Dedifferentiated amniotic fluid mesenchymal stem cell (primary cell): ENCODE measurements around the gene CENPK.
"Not testable (repeated sequence)": the region's sequence is repeated elsewhere in the genome, so short reads cannot be mapped to it uniquely, and the experiment has no call there.

Experiments used
- DNase-seq: peaks from one replicate; pipeline ENCODE4 v3.0.0-alpha.2; 2016; ENCODE audit errors: extremely low spot score

The CENPK gene, protein sequence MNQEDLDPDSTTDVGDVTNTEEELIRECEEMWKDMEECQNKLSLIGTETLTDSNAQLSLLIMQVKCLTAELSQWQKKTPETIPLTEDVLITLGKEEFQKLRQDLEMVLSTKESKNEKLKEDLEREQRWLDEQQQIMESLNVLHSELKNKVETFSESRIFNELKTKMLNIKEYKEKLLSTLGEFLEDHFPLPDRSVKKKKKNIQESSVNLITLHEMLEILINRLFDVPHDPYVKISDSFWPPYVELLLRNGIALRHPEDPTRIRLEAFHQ

DNA sequence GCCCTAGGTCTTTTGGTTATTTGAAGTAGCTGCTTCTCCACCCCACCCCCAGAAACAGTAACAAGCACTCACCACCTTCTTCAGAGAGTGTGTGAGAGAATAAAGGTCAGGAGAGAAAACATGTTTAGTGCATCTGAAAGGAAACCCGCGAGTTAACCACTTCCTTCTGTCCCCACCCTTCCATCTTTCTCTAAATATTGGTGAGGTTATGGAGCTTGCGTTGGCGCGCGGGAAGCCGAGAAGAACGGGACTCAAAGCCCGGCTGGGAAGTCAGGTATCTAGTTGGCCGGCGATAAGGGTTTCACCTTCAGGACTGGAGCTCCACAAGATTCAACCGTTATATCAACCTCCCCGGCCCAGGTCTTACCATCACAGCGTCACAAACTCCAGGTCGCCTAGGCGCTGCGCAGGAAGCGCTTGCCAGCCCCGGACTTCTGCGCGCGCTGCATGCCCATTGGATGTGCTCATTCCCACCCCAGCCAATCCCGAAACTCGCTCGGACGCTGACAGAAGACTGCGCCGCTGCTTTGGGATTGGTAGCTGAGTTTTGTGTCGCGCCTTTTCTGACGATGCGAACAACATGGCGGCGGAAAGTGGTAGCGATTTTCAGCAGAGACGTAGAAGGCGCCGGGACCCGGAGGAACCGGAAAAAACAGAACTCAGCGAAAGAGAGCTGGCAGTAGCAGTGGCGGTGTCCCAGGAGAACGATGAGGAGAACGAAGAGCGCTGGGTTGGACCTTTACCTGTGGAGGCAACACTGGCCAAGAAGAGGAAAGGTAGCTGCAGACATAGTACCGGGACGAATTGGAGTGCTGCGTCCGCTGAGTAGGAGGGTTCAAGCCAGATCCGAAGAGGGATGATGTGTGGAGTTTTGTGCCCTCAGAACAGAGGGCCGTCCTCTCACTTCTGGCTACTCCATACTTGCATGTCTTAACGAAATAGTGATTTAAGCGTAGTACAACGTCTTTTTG is at the start of gene CENPK, which contains the start of gene PPWD1:
Gene CENPK, minus strand, starts transcription at position 438 of the 971 bp plus-strand sequence. CDS start 8,261 bp downstream, outside the sequence.
Gene PPWD1, plus strand, starts transcription at position 566 of the 971 bp plus-strand sequence. Its CDS starts 15 bp downstream, at position 581.
- peak; percentile 97 for DNase-seq

GRCh38 chr5:65612298-65612907 is 49.4 kb upstream of the CENPK start:
- no peak for DNase-seq

- no peak for DNase-seq
These were observed 48.6 kb upstream of the CENPK start for GRCh38 chr5:65611524-65611923.

- DNase-seq: not testable (repeated sequence)
These were observed 38.8 kb upstream of the CENPK start for GRCh38 chr5:65601761-65602160.

- no peak for DNase-seq
These were observed 25.7 kb upstream of the CENPK start for GRCh38 chr5:65588694-65589093.

- peak; percentile 54 for DNase-seq
These were observed 14.2 kb upstream of the CENPK start for GRCh38 chr5:65577141-65577540.

DNA sequence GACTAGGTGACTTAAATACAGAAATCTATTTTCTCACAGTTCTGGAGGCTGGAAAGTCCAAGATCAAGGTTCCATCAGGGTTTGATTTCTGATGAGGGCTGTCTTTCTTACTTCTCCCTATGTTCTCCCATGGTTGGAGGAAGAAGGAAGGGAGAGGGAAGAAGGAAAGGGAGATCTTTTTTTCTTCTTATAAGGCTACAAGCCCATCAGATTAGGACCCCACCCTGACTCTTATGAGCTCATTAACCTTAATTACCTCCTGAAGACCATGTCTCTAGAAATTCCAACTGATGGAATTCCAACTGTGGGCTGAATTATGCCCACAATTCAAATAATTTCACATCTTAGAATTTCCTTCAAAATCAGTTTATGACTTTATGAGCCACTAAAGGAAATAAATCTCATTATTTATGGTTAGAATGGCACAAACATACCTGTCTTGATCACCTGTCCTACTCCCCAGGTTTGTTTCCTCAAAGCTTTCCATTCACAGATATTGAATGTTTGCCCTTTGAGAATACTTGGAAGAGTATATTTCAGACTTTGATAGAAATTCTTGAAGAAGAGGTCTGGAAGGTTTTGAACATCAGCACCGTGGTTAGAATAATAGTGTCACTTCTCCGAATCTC is 7.7 kb upstream of the CENPK start:
- DNase-seq: no peak

- no peak for DNase-seq
These were observed 3.5 kb upstream of the CENPK start for GRCh38 chr5:65566505-65566904.

DNA sequence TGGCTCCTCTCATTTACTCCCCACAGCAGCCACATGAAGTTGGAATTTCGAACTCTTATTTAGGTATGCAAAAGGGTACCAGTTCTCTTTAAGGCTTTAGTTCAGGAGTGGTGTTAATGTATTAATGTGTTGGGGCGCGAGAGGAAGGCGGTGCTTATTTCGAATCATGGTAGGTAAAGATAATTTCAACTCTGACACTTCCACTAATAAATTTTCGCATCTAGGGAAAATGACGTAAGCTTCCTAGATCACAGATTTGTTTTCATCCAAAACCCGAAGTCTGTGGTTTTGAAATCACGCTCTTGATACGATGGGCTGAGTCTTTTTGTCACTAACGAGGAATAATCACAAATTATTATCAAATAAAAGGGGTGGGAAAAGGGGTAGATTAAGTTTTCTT is 809 bp upstream of the CENPK start:
- DNase-seq: no peak

DNA sequence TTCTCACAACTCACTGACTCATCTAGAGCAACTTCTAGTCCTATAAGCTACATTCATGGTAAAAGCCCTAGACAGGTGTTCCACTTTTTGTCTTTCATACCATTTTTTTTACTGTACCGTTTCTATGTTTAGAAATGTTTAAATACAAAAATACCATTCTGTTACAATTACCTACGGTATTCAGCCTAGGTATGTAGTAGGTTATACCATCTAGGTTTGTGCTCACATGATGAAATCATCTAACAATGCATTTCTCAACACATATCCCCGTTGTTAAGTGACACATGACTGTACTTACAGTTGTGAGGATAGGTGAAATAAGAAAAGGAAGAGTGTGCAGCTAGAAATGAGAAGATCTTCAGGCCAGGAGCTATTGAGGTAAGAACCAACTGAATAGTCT is 6.2 kb downstream of the CENPK start:
- no peak for DNase-seq

GRCh38 chr5:65556181-65556580 is 6.8 kb downstream of the CENPK start:
- no peak for DNase-seq

DNA sequence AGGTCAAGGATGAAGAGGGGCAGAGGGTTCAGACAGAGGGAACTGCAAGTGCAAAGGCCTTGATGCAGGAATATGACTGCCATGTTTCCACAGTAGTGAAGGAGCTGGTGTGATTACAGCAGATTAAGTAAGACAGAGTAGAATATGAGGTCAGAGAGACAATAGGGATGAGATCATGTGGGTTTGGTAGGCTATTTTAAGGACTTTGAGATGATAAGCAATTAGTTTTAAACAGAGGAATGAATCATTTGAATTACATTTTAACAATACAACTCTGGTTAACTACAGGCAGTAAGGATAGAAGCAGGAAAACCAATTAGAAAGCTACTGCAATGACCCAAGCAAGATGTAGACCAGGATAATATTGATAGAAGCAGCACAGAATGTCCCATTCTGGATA is 7.7 kb downstream of the CENPK start:
- DNase-seq: no peak

- DNase-seq: no peak
These were observed 9.0 kb downstream of the CENPK start for GRCh38 chr5:65553941-65554340.

- DNase-seq: no peak
These were observed 14.7 kb downstream of the CENPK start for GRCh38 chr5:65548281-65548680.

GRCh38 chr5:65546141-65546540 is 16.8 kb downstream of the CENPK start:
- DNase-seq: no peak

DNA sequence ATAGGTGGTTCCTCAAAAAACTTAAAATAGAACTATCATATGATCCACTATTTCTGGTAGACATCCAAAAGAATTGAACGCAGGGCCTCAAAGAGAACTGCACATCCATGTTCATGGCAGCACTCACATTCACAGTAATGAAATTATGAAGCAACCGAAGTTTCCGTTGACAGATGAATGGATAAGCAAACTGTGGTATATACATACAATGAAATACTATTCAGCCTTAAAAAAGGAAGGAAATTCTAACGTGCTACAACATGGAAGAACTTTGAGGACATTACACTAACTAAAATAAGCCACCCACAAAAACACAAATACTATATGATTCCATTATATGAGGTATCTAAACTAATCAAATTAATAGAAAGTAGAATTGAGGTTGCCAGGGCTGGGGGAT is 18.5 kb downstream of the CENPK start:
- no peak for DNase-seq

GRCh38 chr5:65539827-65540226 is 23.1 kb downstream of the CENPK start:
- DNase-seq: no peak

GRCh38 chr5:65535529-65535987 is 27.4 kb downstream of the CENPK start:
- no peak for DNase-seq

GRCh38 chr5:65530904-65531303 is 32.1 kb downstream of the CENPK start:
- DNase-seq: no peak

- DNase-seq: no peak
These were observed 37.2 kb downstream of the CENPK start for GRCh38 chr5:65525726-65526125.

GRCh38 chr5:65512170-65512937 is 50.6 kb downstream of the CENPK start:
- DNase-seq: no peak
